ENCODE measurements around the gene NR2F1-AS1. TPM values are rescaled to one million over a fixed set of nuclear protein-coding genes. Genes with fewer than 3 reads are reported as not detected.
A peak's percentile ranks its signal among the peaks of the same experiment; 100 is the strongest.

Gene NR2F1-AS1
- total RNA-seq, 1 donor from 2014 or later = 16.2 TPM

GRCh38 chr5:93592883-93593282 lies 11.9 kb upstream of the NR2F1-AS1 start:
- H3K27me3 ChIP-seq = peaks cover 58% of the 10 kb centered on the region

GRCh38 chr5:93591323-93591945 lies 10.4 kb upstream of the NR2F1-AS1 start:
- Histone ChIP-seq H3K27me3 (peaks cover 58% of the 10 kb centered on the region), H3K27ac (peak overlapping the region; percentile 7), H3K4me3 (peak overlapping the region; percentile 39), H3K36me3 (no peaks in the 10 kb centered on the region), H3K4me1 (peaks cover 3% of the 10 kb centered on the region), H3K9me3 (no peaks in the 10 kb centered on the region)
- intact Hi-C loops (cut with DNase I) = no loop called here
- DNase-seq (no peak), ATAC-seq (no peak)
- TF ChIP-seq CTCF (IDR thresholded peaks at IDR 0.05) = no peak

More at GRCh38 chr5:93592883-93593282, 11.9 kb upstream of the NR2F1-AS1 start:
- ATAC-seq = no peak
- H3K4me3 ChIP-seq = peak overlapping the region; percentile 8
- no peak for TF ChIP-seq CTCF (IDR thresholded peaks at IDR 0.05)
- H3K36me3 ChIP-seq = no peaks in the 10 kb centered on the region
- H3K27ac ChIP-seq = peak overlapping the region; percentile 42
- no peaks in the 10 kb centered on the region for H3K9me3 ChIP-seq
- DNase-seq = no peak
- intact Hi-C loops (cut with DNase I) = no loop called here
- H3K4me1 ChIP-seq = peaks cover 3% of the 10 kb centered on the region

- peaks cover under 1% of the 10 kb centered on the region for H3K4me1 ChIP-seq
- no peaks in the 10 kb centered on the region for H3K36me3 ChIP-seq
- ATAC-seq = no peak
- intact Hi-C loops (cut with DNase I) = no loop called here
- TF ChIP-seq CTCF (IDR thresholded peaks at IDR 0.05) = no peak
- no peaks in the 10 kb centered on the region for H3K9me3 ChIP-seq
- peaks cover 58% of the 10 kb centered on the region for H3K27me3 ChIP-seq
- H3K27ac ChIP-seq = peak overlapping the region; percentile 68
- DNase-seq = no peak
- peak overlapping the region; percentile 39 for H3K4me3 ChIP-seq
These were observed 9.5 kb upstream of the NR2F1-AS1 start for GRCh38 chr5:93590493-93590892.

- DNase-seq (no peak), ATAC-seq (no peak)
- intact Hi-C loops (cut with DNase I) = loop anchor here (10.0 kb wide), 1 partner anchor 205 kb away; no protein-coding TSS in a partner anchor
- Histone ChIP-seq H3K27ac (peak overlapping the region; percentile 68), H3K4me1 (no peaks in the 10 kb centered on the region), H3K36me3 (no peaks in the 10 kb centered on the region), H3K27me3 (peaks cover 54% of the 10 kb centered on the region), H3K4me3 (peak overlapping the region; percentile 39), H3K9me3 (no peaks in the 10 kb centered on the region)
- no peak for TF ChIP-seq CTCF (IDR thresholded peaks at IDR 0.05)
These were observed 8.8 kb upstream of the NR2F1-AS1 start for GRCh38 chr5:93589829-93590215.

GRCh38 chr5:93589152-93589828 lies 8.3 kb upstream of the NR2F1-AS1 start:
- Histone ChIP-seq H3K27ac (peak overlapping the region; percentile 68), H3K4me3 (peak overlapping the region; percentile 39), H3K9me3 (no peaks in the 10 kb centered on the region), H3K36me3 (no peaks in the 10 kb centered on the region), H3K4me1 (no peaks in the 10 kb centered on the region), H3K27me3 (peaks cover 48% of the 10 kb centered on the region)
- no peak for TF ChIP-seq CTCF (IDR thresholded peaks at IDR 0.05)
- ATAC-seq (no peak), DNase-seq (no peak)
- intact Hi-C loops (cut with DNase I) = loop anchor here (10.0 kb wide), 1 partner anchor 206 kb away; no protein-coding TSS in a partner anchor
